ENCODE results near the gene MYH6. TPM values are rescaled to one million over a fixed set of nuclear protein-coding genes. Genes with fewer than 3 reads are reported as not detected.
"Not testable (repeated sequence)": the region's sequence is repeated elsewhere in the genome, so short reads cannot be mapped to it uniquely, and the experiment has no call there.

MYH6 gene
- polyA plus RNA-seq, 12 donors, result 2.4 to 8.2 (median 5.4) TPM; not detected in 1

DNA sequence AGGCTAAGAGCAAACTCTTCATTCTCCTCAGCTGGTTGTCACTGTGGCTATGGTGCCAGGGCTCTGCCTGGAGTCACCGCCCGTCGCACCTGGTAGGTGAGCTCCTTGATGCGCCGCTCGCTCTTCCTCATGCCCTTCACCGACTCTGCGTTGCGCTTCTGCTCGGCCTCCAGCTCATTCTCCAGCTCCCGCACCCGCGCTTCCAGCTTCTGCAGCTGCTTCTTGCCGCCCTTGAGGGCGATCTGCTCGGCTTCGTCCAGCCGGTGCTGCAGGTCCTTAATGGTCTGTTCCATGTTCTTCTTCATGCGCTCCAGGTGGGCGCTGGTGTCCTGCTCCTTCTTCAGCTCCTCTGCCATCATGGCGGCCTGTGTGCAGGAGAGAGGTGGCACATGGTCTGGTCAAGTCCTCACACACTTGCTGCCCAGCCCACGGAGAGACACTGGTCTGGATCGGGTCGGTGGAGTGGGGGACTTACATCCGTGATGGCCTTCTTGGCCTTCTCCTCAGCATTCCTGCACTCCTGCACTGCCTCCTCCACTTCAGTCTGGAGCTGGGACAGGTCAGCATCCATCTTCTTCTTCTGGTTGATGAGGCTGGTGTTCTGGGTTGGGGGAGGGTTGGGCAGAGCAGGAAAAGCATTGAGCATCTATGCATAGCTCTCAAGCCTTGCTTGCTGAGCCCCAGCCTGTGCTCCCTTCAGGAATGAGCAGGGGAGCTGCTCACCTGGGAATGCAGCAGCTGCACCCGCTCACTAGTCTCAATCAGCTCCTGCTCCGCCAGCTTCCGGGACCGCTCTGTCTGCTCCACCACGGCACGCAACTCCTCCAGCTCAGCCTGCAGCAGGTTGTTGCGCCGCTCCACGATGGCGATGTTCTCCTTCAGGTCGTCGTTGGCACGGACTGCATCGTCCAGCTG is 7.1 kb upstream of the MYH6 start:
- DNase-seq, result no peak

DNA sequence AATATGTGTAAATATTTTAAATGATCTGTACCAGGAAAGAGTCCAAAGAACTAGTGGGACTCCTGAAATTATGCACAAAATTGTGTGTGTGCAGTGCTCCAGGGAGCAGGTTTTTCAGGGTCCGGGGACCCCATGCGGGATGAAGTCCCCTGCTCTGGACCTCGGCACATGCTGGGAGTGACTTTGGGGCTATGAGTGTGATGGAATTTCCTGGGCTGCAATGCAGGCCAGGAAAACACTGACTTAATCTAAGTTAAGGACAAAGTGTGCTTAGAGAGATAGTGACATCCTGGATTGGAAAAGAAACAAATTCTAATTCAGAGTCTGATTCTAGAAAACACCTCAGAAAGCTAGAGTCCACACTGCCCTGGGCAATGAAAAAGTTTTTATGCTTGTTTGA is 6.2 kb upstream of the MYH6 start:
- DNase-seq, result no peak

DNA sequence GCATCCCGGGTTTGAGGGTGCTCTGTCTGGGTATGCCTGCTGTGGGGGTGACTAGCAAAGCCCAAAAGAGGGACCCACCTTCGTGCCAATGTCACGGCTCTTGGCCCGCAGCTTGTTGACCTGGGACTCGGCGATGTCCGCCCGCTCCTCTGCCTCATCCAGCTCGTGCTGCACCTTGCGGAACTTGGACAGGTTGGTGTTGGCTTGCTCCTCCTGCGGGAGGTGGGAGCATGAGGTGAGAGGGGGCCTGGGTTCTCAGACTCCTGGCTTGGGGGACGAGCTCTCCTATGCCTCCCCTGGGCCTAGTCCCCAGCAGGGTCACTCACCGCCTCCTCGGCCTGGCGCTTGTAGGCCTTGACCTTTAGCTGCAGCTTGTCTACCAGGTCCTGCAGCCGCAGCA is 5.6 kb upstream of the MYH6 start:
- DNase-seq, result no peak

DNA sequence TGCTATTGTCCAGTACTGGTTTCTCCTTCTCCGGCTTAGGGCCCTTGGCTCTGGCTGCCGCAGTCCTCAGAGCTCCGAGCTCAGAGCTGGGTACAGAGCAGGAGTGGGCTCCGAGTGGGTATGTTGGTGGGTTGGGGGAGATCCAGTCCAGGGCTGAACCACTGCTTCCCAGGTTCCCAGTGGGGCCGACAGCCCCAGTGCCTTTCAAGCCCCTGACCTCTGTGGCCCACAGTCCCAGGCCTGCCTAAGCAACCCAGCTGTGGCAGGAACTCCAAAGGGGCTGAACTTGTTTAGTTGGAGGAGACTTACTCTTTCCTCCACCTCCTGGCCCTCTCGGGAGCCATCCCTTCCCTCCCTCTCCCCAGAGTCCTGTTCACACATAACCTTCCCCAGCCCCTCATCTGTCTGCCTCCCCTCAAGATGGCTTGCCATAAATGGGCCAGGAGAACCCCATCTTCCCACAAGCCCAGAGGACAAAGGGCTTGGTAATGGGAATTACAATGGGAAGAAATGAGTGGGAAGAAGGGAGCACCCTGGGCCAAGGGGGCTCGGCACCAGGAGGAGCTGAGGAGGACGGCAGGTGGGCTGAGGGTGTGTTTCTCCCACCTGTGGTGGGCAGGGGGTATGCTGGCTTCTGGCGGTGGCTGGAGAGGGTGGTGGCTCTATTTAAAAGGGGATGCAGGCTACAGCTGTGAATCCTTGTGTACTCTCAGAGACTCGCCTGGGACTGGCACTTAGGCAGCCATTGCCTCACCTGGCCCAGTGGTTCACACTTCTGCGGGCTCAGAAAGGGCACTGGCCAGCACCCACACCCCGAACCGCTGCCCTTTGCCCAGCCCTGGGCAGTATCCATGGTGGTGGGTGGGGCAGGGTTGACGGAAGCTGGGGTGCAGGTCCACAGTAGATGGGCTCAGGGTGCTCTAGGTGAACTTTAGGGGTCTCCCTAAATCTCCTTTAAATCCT is 3.8 kb upstream of the MYH6 start:
- no peak for DNase-seq

DNA sequence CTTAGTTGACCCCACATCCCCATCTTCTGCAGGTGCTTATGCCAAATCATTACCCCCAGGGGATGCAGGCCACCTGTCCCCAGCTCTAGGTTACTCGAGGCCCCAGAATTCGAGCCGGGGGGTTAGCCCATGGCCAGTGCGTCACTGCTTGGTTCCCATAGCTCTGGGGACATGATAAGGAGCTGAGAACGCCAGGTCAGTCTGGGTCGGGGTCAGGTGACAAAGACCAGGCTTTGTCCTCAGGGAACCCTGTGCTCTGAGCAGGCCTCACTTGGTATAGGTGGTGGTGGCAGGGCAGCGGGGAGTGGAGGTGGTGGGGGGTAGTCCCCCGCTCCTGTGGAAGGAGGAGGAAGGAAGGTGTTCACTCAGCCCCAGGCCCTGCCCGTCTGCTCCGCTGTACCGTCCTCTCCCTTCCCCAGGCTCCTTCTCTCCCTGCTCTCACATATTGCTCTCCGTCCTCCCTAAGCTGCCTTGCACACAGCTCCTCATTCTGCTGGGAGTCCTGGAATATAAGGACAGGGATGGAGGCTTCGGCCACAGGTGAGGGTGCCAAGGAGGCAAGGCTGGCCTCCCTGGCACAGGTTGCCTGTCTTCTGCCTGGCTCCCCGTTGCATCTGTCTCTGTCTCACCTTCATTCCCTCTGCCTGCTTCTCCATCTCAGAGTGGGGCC is 2.0 kb upstream of the MYH6 start:
- no peak for DNase-seq

DNA sequence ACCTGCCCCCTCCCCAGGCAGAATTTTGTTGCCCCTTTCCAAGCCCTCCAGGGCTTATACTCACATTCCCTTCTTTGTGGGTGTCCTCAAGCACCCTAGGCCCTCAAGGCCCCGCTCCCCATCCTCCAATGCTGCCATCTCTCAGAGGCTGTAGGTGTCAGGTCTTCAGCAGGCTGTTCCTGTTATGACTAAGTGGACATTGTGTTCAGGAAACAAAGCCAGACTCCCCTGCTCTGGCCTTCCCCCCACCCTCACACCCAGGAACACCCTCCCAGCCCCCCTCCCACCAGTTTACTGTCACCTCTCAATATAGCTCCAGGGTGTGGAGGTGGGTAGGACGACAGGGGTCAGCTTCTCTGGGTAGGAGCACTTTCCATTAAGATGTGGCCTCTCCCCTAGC is 1.4 kb upstream of the MYH6 start:
- DNase-seq, result no peak

DNA sequence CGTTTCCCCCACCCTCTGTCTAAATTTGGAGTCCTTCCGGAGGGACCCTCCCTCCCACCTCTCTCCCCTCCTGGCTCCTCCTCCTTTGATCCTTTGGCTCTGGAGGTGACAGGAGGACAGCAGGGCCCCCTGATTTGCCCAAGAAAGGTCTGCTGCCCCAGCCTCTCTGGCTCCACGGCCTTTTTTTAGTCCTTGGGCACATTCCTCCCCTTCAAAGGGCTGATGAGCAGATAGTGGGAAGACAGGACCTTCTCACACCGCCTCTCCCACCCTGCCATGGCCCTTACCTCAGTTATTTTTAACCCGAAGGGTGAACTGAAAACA is 196 bp upstream of the MYH6 start:
- no peak for DNase-seq

DNA sequence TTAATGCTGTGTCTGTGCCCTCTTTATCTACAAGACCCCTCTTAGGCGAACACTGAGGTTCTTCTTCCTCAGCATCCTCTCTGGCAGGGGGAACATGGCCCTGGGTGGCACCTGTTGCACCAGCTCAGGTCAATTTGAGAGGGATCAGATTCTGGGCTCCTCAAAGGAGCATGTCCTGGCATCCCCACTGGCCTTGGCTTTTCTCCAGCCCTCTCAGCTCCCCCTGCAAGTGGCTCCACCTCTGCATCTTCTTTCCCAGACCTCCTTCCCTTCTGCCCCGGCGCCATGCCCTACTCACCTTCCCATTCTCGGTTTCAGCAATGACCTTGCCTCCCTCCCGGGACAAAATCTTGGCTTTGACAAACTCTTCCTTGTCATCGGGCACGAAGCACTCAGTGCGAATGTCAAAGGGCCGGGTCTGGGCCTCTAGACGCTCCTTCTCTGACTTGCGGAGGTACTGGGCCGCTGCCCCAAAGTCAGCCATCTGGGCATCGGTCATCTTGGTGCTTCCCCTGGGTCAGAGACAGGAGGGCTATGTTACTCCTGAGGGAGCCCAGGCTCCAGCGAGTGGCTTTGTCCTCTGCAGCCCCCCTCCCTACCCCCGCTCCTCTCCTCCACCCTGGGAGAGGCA is 1.2 kb downstream of the MYH6 start:
- DNase-seq, result no peak

DNA sequence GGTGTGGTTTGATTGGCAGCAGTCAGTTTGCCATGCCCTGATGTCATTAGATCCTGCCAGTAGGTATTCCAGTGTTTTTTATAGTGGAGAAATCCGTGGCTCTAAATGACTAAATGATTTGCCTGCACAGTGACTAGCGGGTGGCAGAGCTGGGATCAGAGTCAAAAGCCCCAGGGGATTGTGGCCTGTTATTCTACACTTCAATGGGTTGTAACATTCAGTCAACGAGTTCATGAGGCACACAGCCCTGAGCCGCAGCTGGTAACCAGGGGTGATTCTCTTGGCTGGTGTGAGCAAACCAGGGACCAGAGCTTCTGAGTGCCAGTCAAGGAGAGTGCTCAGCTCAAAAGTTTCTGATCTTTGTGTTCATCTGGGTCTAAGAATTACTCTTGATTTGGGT is 1.8 kb downstream of the MYH6 start:
- DNase-seq, result no peak

DNA sequence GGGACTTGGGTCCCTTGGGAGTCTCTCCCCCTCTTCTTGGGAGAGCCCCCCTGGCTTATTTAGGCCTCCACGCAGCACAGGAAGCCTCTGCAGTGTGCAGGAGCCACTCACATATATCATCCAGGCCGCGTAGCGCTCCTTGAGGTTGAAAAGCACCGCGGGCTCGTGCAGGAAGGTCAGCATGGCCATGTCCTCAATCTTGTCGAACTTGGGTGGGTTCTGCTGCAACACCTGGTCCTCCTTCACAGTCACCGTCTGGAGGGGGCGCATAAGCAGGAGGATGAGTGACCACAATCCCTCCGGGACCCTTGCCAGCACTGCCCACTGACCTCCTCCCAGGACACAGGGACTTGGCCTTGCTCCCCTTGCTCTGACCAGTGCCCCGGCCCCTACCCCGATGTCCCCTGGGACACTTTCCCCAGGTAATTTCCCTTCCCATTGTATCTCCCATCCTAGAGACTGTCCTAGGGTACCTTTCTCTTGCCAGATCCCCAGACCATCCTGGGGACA is 2.5 kb downstream of the MYH6 start:
- no peak for DNase-seq

DNA sequence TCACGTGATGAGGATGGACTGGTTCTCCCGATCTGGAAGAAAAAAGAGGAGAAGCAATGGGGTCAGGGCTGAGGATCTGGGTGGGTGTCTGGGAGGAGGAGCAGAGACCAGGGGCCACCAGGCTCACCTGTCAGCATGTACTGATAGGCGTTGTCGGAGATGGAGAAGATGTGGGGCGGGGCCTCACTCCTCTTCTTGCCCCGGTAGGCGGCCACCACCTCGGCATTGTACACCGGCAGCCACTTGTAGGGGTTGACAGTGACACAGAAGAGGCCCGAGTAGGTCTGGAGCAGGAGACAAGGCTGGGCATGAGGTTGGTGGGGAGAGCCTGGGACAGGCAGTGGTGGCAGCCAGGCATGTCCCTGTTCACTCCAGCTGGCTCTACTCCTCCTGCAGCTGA is 3.0 kb downstream of the MYH6 start:
- no peak for DNase-seq

DNA sequence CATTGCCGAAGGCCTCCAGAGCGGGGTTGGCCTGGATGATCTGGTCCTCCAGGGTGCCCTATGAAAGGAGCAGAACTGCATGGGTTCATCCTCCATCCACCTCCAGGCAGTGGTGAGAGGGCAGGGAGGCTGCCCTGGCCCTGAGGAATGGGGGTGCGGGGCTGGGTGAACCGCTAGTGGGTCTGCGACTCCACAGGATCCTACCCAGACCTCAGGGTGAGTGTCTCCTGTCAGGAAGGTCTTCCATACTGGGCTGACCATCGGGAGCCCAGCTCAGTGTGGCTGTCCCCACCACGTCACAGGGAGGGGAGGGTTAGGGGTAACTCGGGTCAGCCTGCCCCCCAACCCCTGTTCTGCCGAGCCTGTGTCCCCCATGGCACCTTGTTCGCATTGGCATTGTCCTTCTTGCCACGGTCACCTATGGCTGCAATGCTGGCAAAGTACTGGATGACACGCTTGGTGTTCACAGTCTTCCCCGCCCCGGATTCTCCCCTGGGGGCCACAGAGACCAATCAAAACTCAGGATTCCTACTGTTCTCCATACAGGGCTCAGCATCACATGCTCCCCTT is 3.7 kb downstream of the MYH6 start:
- DNase-seq, result no peak

DNA sequence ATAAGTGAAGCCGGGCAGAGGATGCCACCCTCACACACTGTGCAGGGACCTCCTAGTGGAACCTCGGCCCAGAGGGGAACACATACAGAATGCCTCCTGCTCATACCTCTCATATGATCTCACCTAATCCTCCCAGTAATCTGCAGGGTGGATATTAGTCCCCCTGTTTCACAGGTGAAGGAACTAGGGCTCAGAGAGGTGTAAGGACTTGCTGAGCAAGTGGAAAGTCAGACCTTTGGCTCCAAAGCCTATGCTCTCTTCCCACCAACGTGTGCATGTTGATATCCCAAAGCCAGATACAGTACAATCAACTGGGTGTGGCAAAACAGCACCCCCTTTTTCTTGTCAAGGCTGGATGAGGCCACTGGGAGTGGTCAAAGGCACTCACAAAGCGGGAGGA is 4.2 kb downstream of the MYH6 start:
- no peak for DNase-seq

DNA sequence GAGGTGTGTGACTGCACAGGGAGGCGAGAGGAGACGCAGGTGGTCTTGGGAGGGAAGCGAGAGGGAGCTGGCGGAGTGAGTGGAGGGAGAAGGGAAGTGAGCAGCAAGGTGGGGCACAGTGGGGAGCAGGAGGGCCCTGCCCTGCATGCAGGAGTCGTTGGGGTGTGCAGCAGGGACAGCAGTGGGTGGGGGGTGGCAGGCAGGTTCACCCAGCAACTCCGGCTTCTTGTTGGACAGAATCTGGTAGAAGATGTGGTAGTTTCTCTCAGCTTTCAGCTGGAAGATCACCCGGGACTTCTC is 5.0 kb downstream of the MYH6 start:
- no peak for DNase-seq

DNA sequence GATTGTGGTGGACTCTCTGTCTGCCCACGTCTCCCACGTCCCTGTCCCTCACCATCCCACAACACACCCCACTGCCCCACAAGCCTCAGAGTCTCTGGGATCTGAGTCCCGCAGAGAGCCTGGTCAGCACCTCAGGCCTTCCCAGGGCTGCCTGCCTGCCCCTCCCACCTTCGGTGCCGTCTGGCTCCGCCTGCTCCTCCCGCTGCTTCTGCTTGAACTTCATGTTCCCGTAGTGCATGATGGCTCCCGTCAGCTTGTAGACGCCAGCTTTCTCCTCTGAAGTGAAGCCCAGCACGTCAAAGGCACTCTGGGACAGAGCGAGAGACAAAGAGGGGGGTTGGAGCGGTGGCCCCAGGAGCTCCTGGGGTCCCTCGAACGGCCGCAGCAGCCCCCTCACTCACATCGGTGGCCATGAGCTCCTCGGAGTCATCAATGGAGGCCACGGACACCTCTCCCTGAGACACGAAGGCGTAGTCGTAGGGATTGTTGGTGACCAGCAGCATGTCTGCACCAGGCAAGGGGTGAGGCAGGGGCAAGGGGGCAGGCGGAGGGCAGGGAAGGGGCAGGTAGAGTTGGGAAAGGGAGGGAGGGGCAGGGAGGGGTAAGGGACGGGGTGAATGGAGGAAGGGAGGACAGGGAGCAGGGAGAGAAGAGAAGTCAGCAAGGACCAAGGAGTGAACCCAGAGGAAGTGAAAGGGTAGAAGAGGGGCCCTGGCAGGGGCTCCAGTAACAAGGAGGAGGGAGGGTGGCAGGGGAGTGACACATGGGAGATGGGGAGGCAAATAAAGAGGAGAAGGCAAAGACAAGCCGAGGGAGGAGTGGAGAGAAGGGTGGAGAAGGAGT is 5.6 kb downstream of the MYH6 start:
- no peak for DNase-seq

DNA sequence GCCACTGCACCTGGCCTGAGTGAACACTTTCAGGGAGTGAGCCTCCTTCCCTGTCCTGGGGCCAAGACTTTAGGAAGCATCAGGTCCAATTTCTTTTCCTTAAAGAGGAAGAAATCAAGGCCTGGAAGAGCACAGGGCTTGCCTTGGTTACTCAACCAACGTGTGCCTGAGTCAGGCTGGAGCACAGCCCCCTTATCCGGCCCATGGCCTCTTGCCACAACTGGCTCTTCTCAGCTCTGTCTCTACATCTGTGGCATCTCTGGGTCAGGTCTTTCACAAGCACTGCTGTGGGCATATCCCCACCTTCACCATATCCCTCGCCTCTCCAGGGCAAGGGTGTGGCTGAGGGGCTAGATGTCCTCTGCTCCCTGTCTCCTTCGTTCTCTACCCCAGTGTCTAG is 6.8 kb downstream of the MYH6 start:
- no peak for DNase-seq

DNA sequence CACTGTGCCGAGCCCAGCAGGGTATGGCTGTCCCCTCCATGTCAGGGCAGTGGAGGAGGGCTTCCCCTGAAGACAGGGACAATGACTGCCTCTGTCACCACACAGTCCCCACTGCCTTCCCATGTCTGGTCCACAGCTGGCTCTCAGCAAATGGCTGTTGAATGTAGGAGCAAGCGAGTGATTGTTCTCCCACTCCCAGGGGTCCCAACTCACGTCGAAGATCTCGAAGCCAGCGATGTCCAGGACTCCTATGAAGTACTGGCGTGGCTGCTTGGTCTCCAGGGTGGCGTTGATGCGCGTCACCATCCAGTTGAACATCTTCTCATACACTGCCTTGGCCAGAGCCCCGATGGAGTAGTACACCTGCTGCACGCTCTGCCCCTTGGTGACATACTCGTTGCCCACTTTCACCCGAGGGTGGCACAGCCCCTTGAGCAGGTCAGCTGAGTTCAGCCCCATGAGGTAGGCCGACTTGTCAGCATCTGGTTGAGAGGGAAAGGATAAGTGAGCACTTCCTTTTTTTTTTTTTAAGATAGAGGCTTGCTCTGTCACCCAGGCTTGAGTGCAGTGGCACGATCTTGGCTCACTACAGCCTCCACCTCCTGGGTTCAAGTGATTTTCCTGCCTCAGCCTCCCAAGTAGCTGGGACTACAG is 7.5 kb downstream of the MYH6 start:
- not testable (repeated sequence) for DNase-seq

DNA sequence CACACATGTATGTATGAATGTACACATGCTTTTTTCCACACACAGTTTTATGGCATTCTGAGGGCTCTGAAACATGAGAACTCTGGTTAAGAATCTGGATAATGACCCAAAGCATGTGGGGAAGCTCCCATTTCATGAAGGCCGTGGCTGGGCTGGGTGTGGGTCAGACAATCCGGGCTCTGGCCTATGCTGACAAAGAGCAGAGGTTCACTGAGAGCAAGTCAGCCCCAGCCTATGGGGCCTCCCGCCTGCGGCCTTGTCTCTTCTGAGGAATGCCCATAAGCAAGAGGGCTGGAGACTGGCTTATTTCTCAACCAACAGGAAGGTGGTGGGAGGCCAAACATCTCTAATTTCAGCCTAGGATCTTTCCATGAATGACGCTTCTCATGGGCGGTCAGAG is 8.5 kb downstream of the MYH6 start:
- DNase-seq, result no peak

DNA sequence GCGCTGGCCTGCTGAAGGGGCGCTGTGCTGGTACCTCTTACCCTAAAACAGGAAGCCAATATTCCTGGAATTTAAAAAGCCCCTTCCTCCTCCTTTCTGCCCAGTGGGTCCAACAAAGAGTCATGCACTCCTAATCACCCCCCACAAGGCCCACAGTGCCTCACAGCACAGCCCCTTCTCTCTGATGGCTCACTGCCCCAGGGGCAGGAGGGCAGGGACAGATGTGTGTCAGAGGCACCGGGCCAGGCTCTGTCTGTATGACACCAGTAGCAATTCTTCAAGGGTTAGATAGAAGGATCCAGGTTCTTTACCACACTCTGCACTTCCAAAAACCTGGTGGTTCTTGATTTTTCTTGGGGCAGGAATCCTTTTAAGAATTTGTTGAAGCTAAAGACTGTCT is 8.9 kb downstream of the MYH6 start:
- DNase-seq, result no peak

DNA sequence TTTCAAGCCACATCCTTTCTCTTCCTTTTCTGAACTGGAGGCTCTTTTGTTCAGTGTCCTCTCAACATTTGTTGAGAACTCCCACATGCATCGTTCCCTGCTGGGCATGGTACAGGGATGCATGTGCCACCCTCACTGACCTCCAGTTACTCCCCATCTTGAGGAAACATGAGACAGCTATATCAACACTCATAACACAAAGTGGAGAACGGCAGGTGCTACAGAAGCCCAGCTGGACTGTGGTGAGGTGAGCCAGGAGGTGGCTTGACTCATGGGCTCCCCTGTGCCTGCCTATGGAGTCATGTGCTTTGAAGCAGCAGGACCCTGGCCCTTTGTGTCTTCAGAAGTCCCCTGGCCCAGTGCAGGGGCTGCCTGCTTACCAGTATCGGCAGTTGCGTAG is 9.7 kb downstream of the MYH6 start:
- no peak for DNase-seq
